ENCODE measurements around the gene CSPG5. TPM values are rescaled to one million over a fixed set of nuclear protein-coding genes. Genes with fewer than 3 reads are reported as not detected.

The CSPG5 gene
- polyA plus RNA-seq, 2 of the 4 experiments (the other 2 are of a cell fraction) = 0.14 to 0.93 TPM

- TF ChIP-seq FOSL2 (IDR thresholded peaks at IDR 0.05) (no peak), FOSL2 (CRISPR knock-in tag; IDR thresholded peaks at IDR 0.05) (no peak), CBX2 (IDR thresholded peaks at IDR 0.05; ENCODE audit: borderline replicate concordance, low read depth) (no peak), NPAS2 (CRISPR knock-in tag; IDR thresholded peaks at IDR 0.05; ENCODE audit: borderline replicate concordance) (no peak), USF2 (IDR thresholded peaks at IDR 0.05) (no peak), PBX3 (IDR thresholded peaks at IDR 0.05) (no peak), JUNB (IDR thresholded peaks at IDR 0.05) (no peak), ESRRA (IDR thresholded peaks at IDR 0.05; ENCODE audit: borderline replicate concordance, low read length) (no peak), POLR2AphosphoS2 (conservative IDR thresholded peaks at IDR 0.05; ENCODE audit: low read length) (no peak), FOSB (CRISPR knock-in tag; IDR thresholded peaks at IDR 0.05) (no peak), KDM5A (IDR thresholded peaks at IDR 0.05) (no peak), NR3C1 (IDR thresholded peaks at IDR 0.05) (no peak)
- CTCF ChIA-PET = no interaction called here
- no peaks in the 10 kb centered on the region for H3K4me1 ChIP-seq
- no peaks in the 10 kb centered on the region for H3K9me3 ChIP-seq
- no peak overlapping the region for H3K4me2 ChIP-seq
- no peak for ATAC-seq
- no peak overlapping the region for H3K27ac ChIP-seq
- WGBS (ENCODE audit: missing lambda C conversion rate) = 81% methylated on average over 3 of the region's 3 CpGs
- H3K4me3 ChIP-seq = no peak overlapping the region
- no peak for FAIRE-seq
- DNase-seq (ENCODE audit: low read depth in 1 of 2, low spot score in 1 of 2) = no peak
- POLR2A ChIA-PET = no interaction called here
Observed at GRCh38 chr3:47583320-47584075, 4.8 kb upstream of the CSPG5 start.

- CTCF ChIA-PET = no interaction called here
- no peak for TF ChIP-seq MAX (IDR thresholded peaks at IDR 0.05)
- TF ChIP-seq JUNB (IDR thresholded peaks at IDR 0.05) = no peak
- TF ChIP-seq E2F6 (IDR thresholded peaks at IDR 0.05; ENCODE audit: borderline replicate concordance, low read depth) = no peak
- no peak for TF ChIP-seq KDM1A (IDR thresholded peaks at IDR 0.05; ENCODE audit: low read depth)
- TF ChIP-seq TFCP2L1 (CRISPR knock-in tag; IDR thresholded peaks at IDR 0.05) = no peak
- no peak for TF ChIP-seq BHLHE40 (IDR thresholded peaks at IDR 0.05; ENCODE audit: low read depth, low read length)
- POLR2A ChIA-PET = no interaction called here
- Histone ChIP-seq H3K4me2 (no peak overlapping the region), H3K4me1 (no peaks in the 10 kb centered on the region), H3K4me3 (no peak overlapping the region), H3K9me3 (no peaks in the 10 kb centered on the region), H3K27ac (no peak overlapping the region)
- 87% methylated on average over 4 of the region's 4 CpGs for WGBS (ENCODE audit: missing lambda C conversion rate)
- no peak for ATAC-seq
- no peak for FAIRE-seq
- DNase-seq (ENCODE audit: low read depth in 1 of 2, low spot score in 1 of 2) = no peak
Observed at GRCh38 chr3:47581835-47582234, 3.2 kb upstream of the CSPG5 start.

GRCh38 chr3:47581422-47581821 lies 2.8 kb upstream of the CSPG5 start:
- ChIA-PET POLR2A (no interaction called here), CTCF (no interaction called here)
- H3K9me3 ChIP-seq = no peaks in the 10 kb centered on the region
- no peak overlapping the region for H3K4me3 ChIP-seq
- WGBS (ENCODE audit: missing lambda C conversion rate) = 66% methylated on average over 5 of the region's 5 CpGs
- FAIRE-seq = no peak
- no peak for DNase-seq (ENCODE audit: low read depth in 1 of 2, low spot score in 1 of 2)
- no peak for ATAC-seq
- no peaks in the 10 kb centered on the region for H3K4me1 ChIP-seq
- no peak overlapping the region for H3K4me2 ChIP-seq
- H3K27ac ChIP-seq = no peak overlapping the region
- TF ChIP-seq ZSCAN20 (CRISPR knock-in tag; IDR thresholded peaks at IDR 0.05) = no peak
- TF ChIP-seq CEBPB (IDR thresholded peaks at IDR 0.05) = no peak
- TF ChIP-seq CHD4 (IDR thresholded peaks at IDR 0.05; ENCODE audit: borderline replicate concordance) = no peak
- TF ChIP-seq USF2 (IDR thresholded peaks at IDR 0.05) = no peak
- no peak for TF ChIP-seq CTCF (IDR thresholded peaks at IDR 0.05)
- no peak for TF ChIP-seq JUN (IDR thresholded peaks at IDR 0.05)
- TF ChIP-seq PBX3 (IDR thresholded peaks at IDR 0.05) = no peak
- TF ChIP-seq CBX8 (IDR thresholded peaks at IDR 0.05) = no peak
- no peak for TF ChIP-seq ZNF302 (CRISPR knock-in tag; IDR thresholded peaks at IDR 0.05)
- TF ChIP-seq RAD21 (conservative IDR thresholded peaks at IDR 0.05 in 1 of 2, IDR thresholded peaks at IDR 0.05 in 1 of 2) = no peak
- no peak for TF ChIP-seq EHMT2 (IDR thresholded peaks at IDR 0.05; ENCODE audit: low read depth)
- no peak for TF ChIP-seq BHLHE40 (IDR thresholded peaks at IDR 0.05; ENCODE audit: low read depth, low read length)

Measured in A549 (cell line).